HUDEP-2 (cell line): ENCODE data around the gene ARHGAP22.

Experiments
- DNase-seq, 76 experiments: peaks; one replicate each; lab custom pipeline; 2025; ENCODE audit not compliant: unreplicated experiment in 76 of 76; lab: John Stamatoyannopoulos, UW

The ARHGAP22 gene

DNA sequence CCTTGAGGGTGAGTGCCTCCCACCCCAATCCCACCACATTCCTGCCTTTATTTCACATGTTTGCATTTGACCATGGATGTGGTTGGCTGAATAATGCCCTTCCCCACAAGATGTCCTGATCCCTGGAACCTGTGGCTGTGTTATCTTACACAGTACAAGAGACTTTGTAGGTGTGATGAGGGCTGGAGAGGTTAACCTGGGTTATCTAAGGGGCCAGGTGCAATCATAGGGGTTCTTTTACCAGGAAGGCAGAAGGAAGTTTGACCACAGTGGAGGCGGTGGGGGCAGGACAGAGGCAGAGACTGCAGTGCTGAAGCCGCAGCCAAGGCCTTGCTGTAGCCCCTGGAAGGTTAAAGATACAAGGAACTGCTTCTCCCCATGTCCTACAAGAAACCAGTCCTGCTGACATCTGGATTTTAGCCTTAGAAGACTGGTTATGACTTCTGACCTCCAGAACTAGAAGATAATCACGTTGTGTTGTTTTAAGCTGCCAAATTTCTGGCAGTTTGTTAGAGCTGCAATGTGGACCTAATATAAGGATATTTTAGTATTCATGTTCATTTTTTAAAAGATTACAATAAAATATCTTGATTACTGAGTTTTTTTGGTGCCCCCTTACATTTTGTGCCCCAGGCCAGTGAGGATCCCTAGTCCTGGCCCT, 136.6 kb downstream of the ARHGAP22 start:
- peak in 2 of 76 experiments; percentile 10 to 20 for DNase-seq

GRCh38 chr10:48467669-48468068, 137.2 kb downstream of the ARHGAP22 start:
- DNase-seq, result peak in 1 of 76 experiments; percentile 6

- DNase-seq, result no peak
These were observed 138.1 kb downstream of the ARHGAP22 start for GRCh38 chr10:48466611-48467240.

GRCh38 chr10:48465860-48466521, 138.9 kb downstream of the ARHGAP22 start:
- DNase-seq, result no peak

DNA sequence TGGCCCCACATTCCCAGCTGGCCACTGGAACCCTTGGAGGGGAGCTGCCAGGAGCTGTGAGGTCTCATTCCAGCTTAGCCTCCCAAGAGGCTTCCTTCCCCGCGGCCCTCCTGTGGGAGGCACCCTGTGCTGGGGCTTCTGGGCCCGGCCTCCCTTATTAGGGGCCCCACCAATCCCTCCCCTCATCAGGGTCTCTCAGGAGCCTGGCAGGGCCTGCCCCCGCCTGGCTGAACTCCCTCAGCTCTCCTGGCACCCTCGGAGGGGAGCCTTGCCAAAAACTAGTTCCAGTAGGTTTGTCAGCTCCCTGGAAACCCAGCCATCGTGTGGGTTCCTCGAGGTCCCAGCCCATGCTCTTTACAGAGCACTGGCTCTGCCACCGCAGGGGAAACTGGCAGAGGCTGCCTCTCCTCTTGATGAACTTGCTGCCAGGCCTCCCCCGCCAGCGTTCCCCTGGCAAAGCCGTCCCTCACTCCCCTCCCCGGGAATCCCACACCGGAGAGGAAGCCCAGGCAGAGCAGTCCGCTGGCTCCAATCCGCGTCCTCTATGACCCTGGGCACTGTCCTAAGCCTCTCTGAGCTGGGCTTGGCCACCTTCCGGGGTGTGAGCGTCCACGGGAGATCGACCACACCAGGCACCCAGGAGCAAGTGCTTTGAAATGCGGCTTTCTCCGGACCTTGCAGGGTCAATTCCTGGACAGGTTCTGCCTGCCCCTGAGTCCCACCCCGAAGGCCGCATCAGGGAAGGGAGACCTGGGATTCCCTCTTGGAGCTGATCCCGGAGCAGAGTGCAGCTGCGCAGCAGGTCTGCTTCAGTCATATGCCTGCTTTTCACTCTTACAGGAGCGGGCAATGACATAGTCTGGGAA, 139.8 kb downstream of the ARHGAP22 start:
- no peak for DNase-seq

GRCh38 chr10:48464121-48464870, 140.6 kb downstream of the ARHGAP22 start:
- no peak for DNase-seq

DNA sequence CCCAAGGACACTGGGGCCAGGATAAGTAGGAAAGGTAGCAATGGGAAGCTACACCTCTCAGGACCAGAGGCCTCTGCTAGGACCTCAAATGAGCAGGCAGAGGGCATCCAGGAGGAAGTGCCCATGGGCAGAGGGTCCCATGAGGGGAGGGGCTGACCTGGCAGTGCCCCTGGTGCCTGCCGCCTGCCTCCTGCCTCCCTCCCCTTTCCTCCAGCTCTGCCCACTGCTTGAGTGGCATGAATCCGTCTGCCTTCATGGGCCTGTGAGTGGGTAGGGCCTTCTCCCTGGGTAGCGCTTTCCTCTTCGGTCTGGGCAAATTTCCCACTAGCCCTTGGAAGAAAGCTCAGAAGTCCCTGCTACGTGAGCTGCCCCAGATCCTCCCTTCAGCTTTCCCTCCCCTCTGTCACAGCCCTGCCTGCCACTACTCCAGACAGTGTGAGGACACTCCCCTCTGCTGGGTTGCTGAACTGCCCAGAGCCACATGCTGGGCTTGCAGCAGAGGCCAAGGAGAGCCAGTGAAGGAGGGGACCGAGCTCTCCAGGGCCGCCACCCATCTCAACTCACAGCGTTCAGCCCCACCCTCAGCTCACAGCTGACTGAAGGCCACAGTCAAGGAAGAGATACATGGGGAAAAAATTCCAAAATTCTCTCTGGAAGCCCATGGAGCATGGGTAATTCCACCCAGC, 141.4 kb downstream of the ARHGAP22 start:
- peak in 4 of 76 experiments; percentile 7 to 26 (median 8) for DNase-seq

DNA sequence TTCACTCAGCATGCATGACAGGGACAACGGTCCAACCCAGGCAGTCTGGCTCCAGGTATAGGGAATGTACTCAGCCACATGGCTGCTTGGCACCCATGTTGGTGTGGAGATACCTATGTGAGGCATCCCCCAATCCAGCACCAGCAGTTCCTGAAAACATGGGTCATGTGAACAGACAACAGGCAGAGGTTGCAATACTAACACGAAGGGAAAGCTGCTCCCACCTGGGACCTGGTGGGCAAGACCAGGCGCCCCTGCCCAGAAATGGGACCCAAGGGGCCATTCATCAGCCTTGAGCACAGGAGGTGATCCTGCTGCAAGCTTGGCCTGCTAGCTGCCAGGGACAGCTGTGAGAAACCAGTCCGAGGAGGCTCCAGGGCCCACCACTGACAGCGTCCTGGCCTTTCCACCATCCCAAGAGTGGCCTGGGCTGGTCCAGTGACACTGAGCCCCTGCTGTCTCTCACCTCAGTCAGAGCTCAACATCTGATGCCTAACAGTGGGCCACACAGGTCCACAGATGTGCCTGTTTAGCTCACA, 142.3 kb downstream of the ARHGAP22 start:
- no peak for DNase-seq

- DNase-seq, result peak in 1 of 76 experiments; percentile 8
These were observed 143.0 kb downstream of the ARHGAP22 start for GRCh38 chr10:48461623-48462481.

DNA sequence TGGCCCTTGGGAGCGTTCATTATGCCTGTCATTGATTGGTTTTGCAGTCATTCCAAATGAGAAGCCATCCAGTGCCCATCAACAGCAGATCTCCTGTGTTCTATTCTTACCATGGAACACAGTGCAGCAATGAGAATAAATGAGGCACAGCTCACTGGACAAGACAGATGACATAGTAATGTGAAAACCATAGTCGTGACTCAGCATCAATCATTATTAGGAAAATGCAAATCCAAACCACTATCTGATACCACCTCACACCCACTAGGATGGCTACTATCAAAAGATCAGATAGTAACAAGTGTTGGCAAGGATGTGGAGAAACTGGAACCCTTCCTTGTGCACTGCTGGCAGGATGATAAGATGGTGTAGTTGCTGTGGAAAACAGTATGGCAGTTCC, 144.7 kb downstream of the ARHGAP22 start:
- no peak for DNase-seq

GRCh38 chr10:48459270-48460150, 145.4 kb downstream of the ARHGAP22 start:
- DNase-seq, result no peak

- DNase-seq, result no peak
These were observed 146.2 kb downstream of the ARHGAP22 start for GRCh38 chr10:48458662-48459048.

GRCh38 chr10:48457949-48458661, 146.8 kb downstream of the ARHGAP22 start:
- no peak for DNase-seq

DNA sequence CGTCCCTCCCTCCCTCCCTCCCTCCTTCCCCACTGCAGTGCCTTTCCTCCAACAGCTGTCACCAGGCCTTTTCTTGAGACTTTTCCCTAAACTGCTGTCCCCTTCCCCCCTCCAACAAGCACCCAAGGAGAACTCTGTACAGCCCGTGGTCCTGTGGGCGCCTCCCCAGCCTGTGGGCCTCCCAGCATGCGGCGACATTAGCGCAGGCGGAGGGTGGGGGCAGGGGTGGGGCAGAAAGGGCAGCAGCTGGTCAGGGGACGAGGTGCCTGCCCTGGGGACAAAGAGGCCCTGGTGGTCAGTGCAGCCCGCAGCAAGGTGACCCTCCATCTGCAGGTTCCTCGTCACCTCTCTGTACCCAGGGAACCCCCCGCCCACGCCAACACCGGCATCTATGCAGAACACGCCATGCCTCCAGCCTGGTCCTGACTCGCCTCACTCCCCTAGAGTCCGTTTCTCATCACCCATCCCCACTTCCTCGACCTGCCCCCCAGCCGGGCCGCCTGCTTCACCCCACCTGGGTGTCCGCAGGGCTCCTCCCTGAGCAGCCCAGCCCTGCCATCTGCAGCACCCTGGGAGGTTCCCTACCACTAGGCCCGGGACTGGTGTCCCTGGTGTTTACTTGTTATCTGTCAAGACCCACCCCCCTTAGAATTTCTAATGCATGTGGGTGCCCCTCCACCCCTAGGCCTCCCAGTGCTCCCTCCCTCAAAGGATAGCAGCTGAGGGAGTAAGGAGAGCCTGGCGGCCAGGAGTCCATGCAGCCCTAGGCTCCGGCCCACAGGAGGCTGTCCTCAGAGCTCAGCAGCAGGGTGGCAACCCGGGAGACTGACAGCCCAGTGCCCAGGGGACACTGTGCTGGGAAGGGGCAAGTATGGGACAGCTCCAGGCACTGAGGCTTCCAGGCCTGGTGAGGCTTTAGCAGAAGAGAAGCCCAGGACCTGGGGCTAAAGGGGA, 147.8 kb downstream of the ARHGAP22 start:
- no peak for DNase-seq

GRCh38 chr10:48456361-48456804, 148.5 kb downstream of the ARHGAP22 start:
- DNase-seq, result peak in 16 of 76 experiments; percentile 4 to 55 (median 22)
